ENCODE results near the gene PGS1. TPM values are rescaled to one million over a fixed set of nuclear protein-coding genes. Genes with fewer than 3 reads are reported as not detected.

Gene PGS1
- total RNA-seq, 6 experiments from 2014 or later: 20.2 to 26.1 (median 24.5) TPM

- Mint-ChIP-seq H3K4me1 (ENCODE audit: low read depth) (peaks cover 22% of the 10 kb centered on the region), H3K9me3 (no peaks in the 10 kb centered on the region), H3K36me3 (ENCODE audit: low read depth) (peaks cover 37% of the 10 kb centered on the region), H3K27me3 (ENCODE audit: insufficient read depth) (no peaks in the 10 kb centered on the region; the same call in 1 of the 2 replicates), H3K27ac (no peak overlapping the region), H3K4me3 (no peak overlapping the region)
- DNase-seq: no peak
- TF ChIP-seq, protein P1, sequence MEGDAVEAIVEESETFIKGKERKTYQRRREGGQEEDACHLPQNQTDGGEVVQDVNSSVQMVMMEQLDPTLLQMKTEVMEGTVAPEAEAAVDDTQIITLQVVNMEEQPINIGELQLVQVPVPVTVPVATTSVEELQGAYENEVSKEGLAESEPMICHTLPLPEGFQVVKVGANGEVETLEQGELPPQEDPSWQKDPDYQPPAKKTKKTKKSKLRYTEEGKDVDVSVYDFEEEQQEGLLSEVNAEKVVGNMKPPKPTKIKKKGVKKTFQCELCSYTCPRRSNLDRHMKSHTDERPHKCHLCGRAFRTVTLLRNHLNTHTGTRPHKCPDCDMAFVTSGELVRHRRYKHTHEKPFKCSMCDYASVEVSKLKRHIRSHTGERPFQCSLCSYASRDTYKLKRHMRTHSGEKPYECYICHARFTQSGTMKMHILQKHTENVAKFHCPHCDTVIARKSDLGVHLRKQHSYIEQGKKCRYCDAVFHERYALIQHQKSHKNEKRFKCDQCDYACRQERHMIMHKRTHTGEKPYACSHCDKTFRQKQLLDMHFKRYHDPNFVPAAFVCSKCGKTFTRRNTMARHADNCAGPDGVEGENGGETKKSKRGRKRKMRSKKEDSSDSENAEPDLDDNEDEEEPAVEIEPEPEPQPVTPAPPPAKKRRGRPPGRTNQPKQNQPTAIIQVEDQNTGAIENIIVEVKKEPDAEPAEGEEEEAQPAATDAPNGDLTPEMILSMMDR (IDR thresholded peaks at IDR 0.05): no peak
These were observed 25.4 kb downstream of the PGS1 start for GRCh38 chr17:78403822-78404221.

DNA sequence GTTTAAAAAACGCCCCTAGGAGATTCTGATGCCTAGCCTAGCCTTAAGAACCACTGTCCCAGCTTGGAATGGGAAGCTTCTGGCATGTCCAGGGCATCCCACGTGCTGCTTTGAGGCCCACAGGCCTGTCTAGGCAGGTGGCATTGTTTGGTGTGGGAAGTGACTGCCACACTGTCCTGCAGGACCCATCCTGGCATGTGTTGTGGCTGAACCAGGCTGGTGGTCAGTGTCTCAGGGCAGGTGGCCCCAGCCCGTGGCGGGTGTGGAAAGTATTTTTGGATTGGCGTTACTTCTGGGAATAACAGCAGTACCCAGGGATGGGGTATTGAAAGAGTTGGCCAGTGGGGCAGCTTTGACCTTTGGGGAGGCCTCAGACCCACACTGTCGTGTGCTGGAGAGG, 27.9 kb downstream of the PGS1 start:
- Mint-ChIP-seq H3K4me1 (ENCODE audit: low read depth) (peaks cover 21% of the 10 kb centered on the region), H3K27ac (no peak overlapping the region), H3K4me3 (no peak overlapping the region), H3K9me3 (no peaks in the 10 kb centered on the region), H3K36me3 (ENCODE audit: low read depth) (peaks cover 20% of the 10 kb centered on the region), H3K27me3 (ENCODE audit: insufficient read depth) (no peaks in the 10 kb centered on the region; the same call in 1 of the 2 replicates)
- TF ChIP-seq, protein P1 (IDR thresholded peaks at IDR 0.05): no peak
- no peak for DNase-seq

- DNase-seq: no peak
- TF ChIP-seq, protein P1 (IDR thresholded peaks at IDR 0.05): no peak
- no peaks in the 10 kb centered on the region; the same call in 1 of the 2 replicates for H3K27me3 Mint-ChIP-seq (ENCODE audit: insufficient read depth)
- H3K9me3 Mint-ChIP-seq: no peaks in the 10 kb centered on the region
- no peak overlapping the region for H3K4me3 Mint-ChIP-seq
- H3K36me3 Mint-ChIP-seq (ENCODE audit: low read depth): peaks cover 17% of the 10 kb centered on the region
- H3K27ac Mint-ChIP-seq: no peak overlapping the region
- peaks cover 16% of the 10 kb centered on the region for H3K4me1 Mint-ChIP-seq (ENCODE audit: low read depth)
These were observed 28.5 kb downstream of the PGS1 start for GRCh38 chr17:78406920-78407319.

- no peak overlapping the region for H3K4me3 Mint-ChIP-seq
- TF ChIP-seq, protein P1 (IDR thresholded peaks at IDR 0.05): no peak
- H3K27ac Mint-ChIP-seq: no peak overlapping the region
- no peaks in the 10 kb centered on the region; the same call in 1 of the 2 replicates for H3K27me3 Mint-ChIP-seq (ENCODE audit: insufficient read depth)
- peaks cover 17% of the 10 kb centered on the region for H3K36me3 Mint-ChIP-seq (ENCODE audit: low read depth)
- no peak for DNase-seq
- peaks cover 22% of the 10 kb centered on the region for H3K4me1 Mint-ChIP-seq (ENCODE audit: low read depth)
- no peaks in the 10 kb centered on the region for H3K9me3 Mint-ChIP-seq
These were observed 29.0 kb downstream of the PGS1 start for GRCh38 chr17:78407387-78408000.

- TF ChIP-seq, protein P1 (IDR thresholded peaks at IDR 0.05): no peak
- H3K27me3 Mint-ChIP-seq (ENCODE audit: insufficient read depth): no peaks in the 10 kb centered on the region; the same call in 1 of the 2 replicates
- no peak for DNase-seq
- H3K4me1 Mint-ChIP-seq (ENCODE audit: low read depth): peaks cover 32% of the 10 kb centered on the region
- no peak overlapping the region for H3K27ac Mint-ChIP-seq
- peaks cover 18% of the 10 kb centered on the region; the same call in 1 of the 2 replicates for H3K36me3 Mint-ChIP-seq (ENCODE audit: low read depth)
- H3K4me3 Mint-ChIP-seq: no peak overlapping the region
- H3K9me3 Mint-ChIP-seq: no peaks in the 10 kb centered on the region
These were observed 30.1 kb downstream of the PGS1 start for GRCh38 chr17:78408476-78409050.
